ENCODE results near the gene CNTNAP4. TPM values are rescaled to one million over a fixed set of nuclear protein-coding genes. Genes with fewer than 3 reads are reported as not detected.

CNTNAP4 gene
- total and polyA plus RNA-seq, 2 donors, result 0.16 to 10.9 TPM

DNA sequence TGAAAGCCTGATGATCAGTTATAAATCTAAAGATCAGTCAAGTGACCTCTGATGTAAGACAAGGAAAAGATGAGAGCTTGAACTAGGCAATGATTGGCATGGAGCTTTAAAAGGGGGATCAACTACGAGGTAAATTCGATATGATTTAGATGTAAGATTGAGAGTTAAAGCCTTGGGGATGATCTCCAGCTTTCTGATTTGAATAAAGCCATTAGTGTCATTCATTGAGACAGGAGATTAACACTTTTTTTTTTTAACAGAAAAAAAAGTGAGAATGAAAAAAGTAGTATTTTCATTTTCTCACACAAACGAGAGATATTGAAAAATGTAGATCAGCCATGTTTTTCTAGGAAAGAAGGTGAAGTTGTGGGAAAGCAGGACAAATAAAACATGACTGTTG lies 225.4 kb downstream of the CNTNAP4 start:
- WGBS, result 86% methylated on average over 3 of the region's 3 CpGs
- H3K27ac ChIP-seq (ENCODE audit: low read depth), result no peak overlapping the region
- no peak for DNase-seq (ENCODE audit: extremely low spot score)

DNA sequence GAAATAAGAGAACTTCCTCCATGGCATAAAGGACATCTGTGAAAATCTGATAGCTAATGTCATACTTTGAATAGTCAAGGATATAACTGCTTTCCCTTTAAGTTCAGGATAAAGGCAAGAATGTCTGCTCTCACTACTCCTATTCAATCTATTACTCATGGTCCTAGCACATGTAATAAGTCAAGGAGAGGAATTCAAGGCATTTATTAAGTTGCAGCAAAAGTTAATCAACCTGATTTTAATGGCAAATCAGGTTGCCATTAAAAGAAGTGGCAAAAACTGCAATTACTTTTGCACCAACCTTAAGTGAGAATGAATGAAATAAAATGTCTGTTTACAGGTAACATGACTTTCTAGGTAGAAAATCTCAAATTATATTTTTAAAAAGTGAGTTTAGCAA lies 225.9 kb downstream of the CNTNAP4 start:
- Histone ChIP-seq H3K4me3 (ENCODE audit: low read depth, low read length) (no peak overlapping the region), H3K4me1 (ENCODE audit: insufficient read depth) (no peaks in the 10 kb centered on the region), H3K36me3 (ENCODE audit: insufficient read depth) (no peaks in the 10 kb centered on the region), H3K27ac (ENCODE audit: low read depth) (no peak overlapping the region)
- no peak for DNase-seq (ENCODE audit: extremely low spot score)

More for the DNA sequence above, 225.4 kb downstream of the CNTNAP4 start:
- H3K36me3 ChIP-seq (ENCODE audit: insufficient read depth), result no peaks in the 10 kb centered on the region
- no peak overlapping the region for H3K4me3 ChIP-seq (ENCODE audit: low read depth, low read length)
- no peaks in the 10 kb centered on the region for H3K4me1 ChIP-seq (ENCODE audit: insufficient read depth)

- Histone ChIP-seq H3K27ac (ENCODE audit: low read depth) (no peak overlapping the region), H3K4me1 (ENCODE audit: insufficient read depth) (no peaks in the 10 kb centered on the region), H3K4me3 (ENCODE audit: low read depth, low read length) (no peak overlapping the region), H3K36me3 (ENCODE audit: insufficient read depth) (no peaks in the 10 kb centered on the region)
- 32% methylated on average over 3 of the region's 3 CpGs for whole genome bisulfite sequencing
- DNase-seq (ENCODE audit: extremely low spot score), result no peak
These were observed 234.0 kb downstream of the CNTNAP4 start for GRCh38 chr16:76511203-76511602.

DNA sequence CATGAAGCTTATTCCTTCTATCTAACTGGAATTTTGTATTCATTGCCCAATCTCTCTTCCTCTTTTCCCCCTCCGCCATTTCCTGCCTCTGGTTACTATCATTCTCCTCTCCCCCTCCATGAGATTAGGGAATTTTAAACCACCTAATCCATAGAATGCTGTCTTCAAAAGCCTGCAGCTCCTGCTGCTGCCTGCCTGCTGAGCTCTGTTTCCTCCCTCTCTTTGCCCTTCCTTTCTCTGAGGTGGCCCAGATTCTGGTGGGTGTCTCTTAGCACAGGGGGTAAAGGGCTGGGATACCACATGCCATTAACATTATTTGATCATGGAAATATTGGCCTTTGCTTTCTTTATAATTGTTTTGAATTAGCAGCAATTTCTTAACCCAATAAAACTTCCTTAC lies 241.6 kb downstream of the CNTNAP4 start:
- no peak overlapping the region for H3K4me3 ChIP-seq (ENCODE audit: low read depth, low read length)
- no peaks in the 10 kb centered on the region for H3K36me3 ChIP-seq (ENCODE audit: insufficient read depth)
- WGBS, result 43% methylated on average over 1 of the region's 1 CpG
- H3K27ac ChIP-seq (ENCODE audit: low read depth), result no peak overlapping the region
- no peak for DNase-seq (ENCODE audit: extremely low spot score)
- H3K4me1 ChIP-seq (ENCODE audit: insufficient read depth), result no peaks in the 10 kb centered on the region

DNA sequence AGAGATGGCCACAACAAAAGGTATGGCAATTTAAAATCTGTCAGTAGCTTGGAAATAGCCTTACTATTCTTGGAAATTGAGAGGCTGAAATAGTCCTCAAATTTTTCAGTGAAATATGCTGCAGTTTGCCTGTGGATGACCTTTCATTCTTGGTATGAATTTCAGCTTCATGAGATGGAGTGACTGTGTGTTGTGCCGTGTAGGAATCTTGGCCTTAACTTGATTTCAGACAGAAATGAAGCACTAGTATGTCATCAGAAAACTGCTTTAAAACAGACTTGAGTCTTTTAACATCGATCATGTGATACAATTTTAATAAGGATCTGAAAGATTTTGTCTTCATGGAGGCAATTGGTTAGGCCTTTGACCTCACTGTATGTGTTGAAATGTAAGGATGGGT lies 247.2 kb downstream of the CNTNAP4 start:
- H3K4me1 ChIP-seq (ENCODE audit: insufficient read depth), result no peaks in the 10 kb centered on the region

DNA sequence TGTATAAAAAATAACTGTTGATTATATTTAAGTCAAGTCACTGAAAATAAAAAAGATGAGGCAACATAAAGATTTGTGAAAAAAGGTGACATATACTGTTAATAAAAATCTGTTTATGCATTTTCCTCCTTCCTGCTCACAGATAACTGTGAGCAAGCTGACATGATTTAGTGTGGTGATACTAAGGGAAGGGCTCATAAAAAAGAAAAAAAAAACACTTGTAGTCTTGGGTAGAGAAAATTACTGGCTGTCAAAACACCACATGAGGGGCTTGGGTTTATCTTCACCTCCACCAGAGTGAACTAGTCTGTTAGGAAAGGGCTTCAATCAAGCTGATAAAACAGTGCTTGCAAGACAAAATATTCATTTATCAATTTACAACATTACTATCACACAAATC lies 247.6 kb downstream of the CNTNAP4 start:
- H3K27ac ChIP-seq (ENCODE audit: low read depth), result no peak overlapping the region
- H3K36me3 ChIP-seq (ENCODE audit: insufficient read depth), result no peaks in the 10 kb centered on the region
- H3K4me3 ChIP-seq (ENCODE audit: low read depth, low read length), result no peak overlapping the region
- no peaks in the 10 kb centered on the region for H3K4me1 ChIP-seq (ENCODE audit: insufficient read depth)
- no peak for DNase-seq (ENCODE audit: extremely low spot score)

More for the DNA sequence above, 247.2 kb downstream of the CNTNAP4 start:
- DNase-seq (ENCODE audit: extremely low spot score), result no peak
- H3K36me3 ChIP-seq (ENCODE audit: insufficient read depth), result no peaks in the 10 kb centered on the region
- 40% methylated on average over 2 of the region's 2 CpGs for WGBS
- no peak overlapping the region for H3K4me3 ChIP-seq (ENCODE audit: low read depth, low read length)
- no peak overlapping the region for H3K27ac ChIP-seq (ENCODE audit: low read depth)

GRCh38 chr16:76527244-76527643 lies 250.0 kb downstream of the CNTNAP4 start:
- no peaks in the 10 kb centered on the region for H3K4me1 ChIP-seq (ENCODE audit: insufficient read depth)

GRCh38 chr16:76529120-76529519 lies 251.9 kb downstream of the CNTNAP4 start:
- H3K4me1 ChIP-seq (ENCODE audit: insufficient read depth), result no peaks in the 10 kb centered on the region
- 87% methylated on average over 3 of the region's 3 CpGs for WGBS
- H3K36me3 ChIP-seq (ENCODE audit: insufficient read depth), result no peaks in the 10 kb centered on the region
- no peak overlapping the region for H3K27ac ChIP-seq (ENCODE audit: low read depth)
- H3K4me3 ChIP-seq (ENCODE audit: low read depth, low read length), result no peak overlapping the region
- no peak for DNase-seq (ENCODE audit: extremely low spot score)

More at GRCh38 chr16:76527244-76527643, 250.0 kb downstream of the CNTNAP4 start:
- Histone ChIP-seq H3K36me3 (ENCODE audit: insufficient read depth) (no peaks in the 10 kb centered on the region), H3K27ac (ENCODE audit: low read depth) (no peak overlapping the region), H3K4me3 (ENCODE audit: low read depth, low read length) (no peak overlapping the region)
- DNase-seq (ENCODE audit: extremely low spot score), result no peak
- 71% methylated on average over 5 of the region's 5 CpGs for WGBS

GRCh38 chr16:76531236-76531635 lies 254.0 kb downstream of the CNTNAP4 start:
- Histone ChIP-seq H3K27ac (ENCODE audit: low read depth) (no peak overlapping the region), H3K4me3 (ENCODE audit: low read depth, low read length) (no peak overlapping the region), H3K4me1 (ENCODE audit: insufficient read depth) (no peaks in the 10 kb centered on the region), H3K36me3 (ENCODE audit: insufficient read depth) (no peaks in the 10 kb centered on the region)
- WGBS, result 87% methylated on average over 5 of the region's 5 CpGs
- DNase-seq (ENCODE audit: extremely low spot score), result no peak

GRCh38 chr16:76532188-76532973 lies 255.2 kb downstream of the CNTNAP4 start:
- Histone ChIP-seq H3K36me3 (ENCODE audit: insufficient read depth) (no peaks in the 10 kb centered on the region), H3K27ac (ENCODE audit: low read depth) (no peak overlapping the region), H3K4me3 (ENCODE audit: low read depth, low read length) (no peak overlapping the region), H3K4me1 (ENCODE audit: insufficient read depth) (no peaks in the 10 kb centered on the region)
- no peak for DNase-seq (ENCODE audit: extremely low spot score)
- WGBS, result 40% methylated on average over 5 of the region's 5 CpGs

DNA sequence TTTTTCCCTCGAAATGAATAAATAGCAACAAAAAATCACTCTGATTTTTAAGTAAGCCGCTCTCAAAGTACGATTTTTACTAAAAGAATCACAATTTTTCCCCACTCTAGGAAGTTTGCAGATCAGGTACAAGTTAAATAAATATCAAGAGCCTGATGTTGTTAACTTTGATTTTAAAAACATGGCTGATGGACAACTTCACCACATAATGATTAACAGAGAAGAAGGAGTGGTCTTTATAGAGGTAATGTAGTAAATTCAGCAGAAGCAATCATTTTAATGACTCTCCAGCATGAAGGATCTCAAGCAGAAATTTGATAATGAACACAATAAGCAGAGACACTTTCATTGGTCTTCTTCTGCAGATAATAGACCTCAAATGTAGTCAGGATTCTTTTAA lies 262.4 kb downstream of the CNTNAP4 start:
- DNase-seq (ENCODE audit: extremely low spot score), result no peak
- no peaks in the 10 kb centered on the region for H3K36me3 ChIP-seq (ENCODE audit: insufficient read depth)
- H3K27ac ChIP-seq (ENCODE audit: low read depth), result no peak overlapping the region
- WGBS, result 88% methylated on average over 3 of the region's 3 CpGs
- no peaks in the 10 kb centered on the region for H3K4me1 ChIP-seq (ENCODE audit: insufficient read depth)
- H3K4me3 ChIP-seq (ENCODE audit: low read depth, low read length), result no peak overlapping the region

DNA sequence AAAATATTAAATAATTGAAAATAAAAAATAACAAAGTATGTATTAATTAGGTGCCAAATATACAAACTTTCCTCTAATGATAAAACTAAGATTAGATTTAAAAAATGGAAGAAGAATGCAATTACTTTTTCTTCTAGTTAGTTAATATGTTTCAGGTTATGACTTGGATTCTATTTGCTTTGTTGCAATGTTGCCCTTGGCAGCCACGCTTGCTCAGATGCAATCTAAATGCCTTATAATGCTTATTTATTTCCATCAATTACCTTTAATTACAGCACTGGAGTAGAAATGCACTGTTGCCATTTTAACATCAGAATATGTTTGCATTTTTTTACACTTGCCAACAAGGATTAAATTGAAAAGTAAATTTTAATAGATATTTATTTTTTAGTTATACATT lies 263.9 kb downstream of the CNTNAP4 start:
- no peak overlapping the region for H3K27ac ChIP-seq (ENCODE audit: low read depth)
- WGBS, result 80% methylated on average over 1 of the region's 1 CpG
- H3K4me3 ChIP-seq (ENCODE audit: low read depth, low read length), result no peak overlapping the region

DNA sequence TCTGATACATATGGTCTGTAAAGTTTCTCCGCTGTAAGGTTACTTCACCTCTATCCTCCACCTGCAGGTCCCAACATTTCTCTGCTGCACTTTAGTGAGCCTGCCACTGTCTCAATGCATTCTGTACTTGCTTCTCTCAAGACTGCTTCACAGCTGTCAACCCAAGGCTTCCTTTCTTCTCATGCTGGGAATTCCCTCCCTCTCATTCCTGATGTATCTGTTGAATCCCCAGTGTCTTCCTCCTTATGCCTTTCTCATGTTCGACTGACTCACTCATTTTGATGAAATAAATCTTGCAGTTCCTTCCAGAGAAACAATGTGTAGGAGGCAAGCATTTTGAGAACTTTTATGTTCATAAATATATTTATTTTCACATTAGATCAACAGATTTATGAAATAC lies 288.3 kb downstream of the CNTNAP4 start:
- Histone ChIP-seq H3K27ac (ENCODE audit: low read depth) (no peak overlapping the region), H3K4me3 (ENCODE audit: low read depth, low read length) (no peak overlapping the region), H3K4me1 (ENCODE audit: insufficient read depth) (no peaks in the 10 kb centered on the region), H3K36me3 (ENCODE audit: insufficient read depth) (no peaks in the 10 kb centered on the region)
- whole genome bisulfite sequencing, result 83% methylated on average over 2 of the region's 2 CpGs
- no peak for DNase-seq (ENCODE audit: extremely low spot score)

More for the DNA sequence above, 263.9 kb downstream of the CNTNAP4 start:
- Histone ChIP-seq H3K36me3 (ENCODE audit: insufficient read depth) (no peaks in the 10 kb centered on the region), H3K4me1 (ENCODE audit: insufficient read depth) (no peaks in the 10 kb centered on the region)
- no peak for DNase-seq (ENCODE audit: extremely low spot score)

GRCh38 chr16:76571755-76572154 lies 294.6 kb downstream of the CNTNAP4 start:
- H3K4me3 ChIP-seq (ENCODE audit: low read depth, low read length), result no peak overlapping the region
- DNase-seq (ENCODE audit: extremely low spot score), result no peak
- WGBS, result 91% methylated on average over 3 of the region's 3 CpGs
- H3K36me3 ChIP-seq (ENCODE audit: insufficient read depth), result no peaks in the 10 kb centered on the region
- no peak overlapping the region for H3K27ac ChIP-seq (ENCODE audit: low read depth)
- no peaks in the 10 kb centered on the region for H3K4me1 ChIP-seq (ENCODE audit: insufficient read depth)
